HEK293 (cell line): Measurements from ENCODE around the gene MTFR1L.
A peak's percentile ranks its signal among the peaks of the same experiment; 100 is the strongest.

Source experiments
- BCL11B ChIP-seq: fragments of 450-650 bp; formaldehyde crosslinking; IDR thresholded peaks from 2 replicates; pipeline ENCODE4 v1.5.1; 2016; ENCODE audit warnings: low read depth, missing biosample characterization, missing genetic modification characterization
- GLIS1 ChIP-seq: fragments of 450-650 bp; formaldehyde crosslinking; IDR thresholded peaks from 2 replicates; pipeline ENCODE4 v1.5.1; 2016; ENCODE audit warnings: missing biosample characterization, missing genetic modification characterization
- GLIS2 ChIP-seq: fragments of 450-650 bp; formaldehyde crosslinking; IDR thresholded peaks from 2 replicates; pipeline ENCODE4 v1.5.1; 2016; ENCODE audit warnings: missing biosample characterization, missing genetic modification characterization
- RBAK ChIP-seq: fragments of 450-650 bp; formaldehyde crosslinking; IDR thresholded peaks from 2 replicates; pipeline ENCODE4 v1.5.1; 2016; ENCODE audit warnings: missing biosample characterization, missing genetic modification characterization
- SETDB1 ChIP-seq: IDR thresholded peaks from one replicate; pipeline ENCODE4 v1.6.1; 2017; ENCODE audit warnings: mild to moderate bottlenecking, low read length, moderate library complexity, mixed read lengths; ENCODE audit not compliant: insufficient read length
- TCF7L2 ChIP-seq: IDR thresholded peaks from 2 replicates; pipeline ENCODE4 v1.6.1; 2011; ENCODE audit warnings: low read depth, mild to moderate bottlenecking, inconsistent platforms, low read length, moderate library complexity, borderline replicate concordance
- ZBTB21 ChIP-seq: fragments of 450-650 bp; formaldehyde crosslinking; IDR thresholded peaks from 2 replicates; pipeline ENCODE4 v1.5.1; 2017; ENCODE audit warnings: missing biosample characterization, missing genetic modification characterization
- ZEB2 ChIP-seq: fragments of 450-650 bp; formaldehyde crosslinking; IDR thresholded peaks from 2 replicates; pipeline ENCODE4 v1.5.1; 2016; ENCODE audit warnings: missing biosample characterization, missing genetic modification characterization
- ZNF112 ChIP-seq: fragments of 450-650 bp; formaldehyde crosslinking; IDR thresholded peaks from 2 replicates; pipeline ENCODE4 v1.5.0; 2017; ENCODE audit warnings: missing biosample characterization, missing genetic modification characterization
- ZNF133 ChIP-seq: fragments of 450-650 bp; formaldehyde crosslinking; IDR thresholded peaks from 2 replicates; pipeline ENCODE4 v1.5.1; 2016; ENCODE audit warnings: missing biosample characterization, missing genetic modification characterization
- ZNF140 ChIP-seq: fragments of 450-650 bp; formaldehyde crosslinking; IDR thresholded peaks from 2 replicates; pipeline ENCODE4 v1.5.1; 2016; ENCODE audit warnings: missing biosample characterization, missing genetic modification characterization
- ZNF214 ChIP-seq: fragments of 450-650 bp; formaldehyde crosslinking; IDR thresholded peaks from 2 replicates; pipeline ENCODE4 v1.5.1; 2017; ENCODE audit warnings: missing biosample characterization, mild to moderate bottlenecking, missing genetic modification characterization, borderline replicate concordance
- ZNF23 ChIP-seq: fragments of 450-650 bp; formaldehyde crosslinking; IDR thresholded peaks from 2 replicates; pipeline ENCODE4 v1.5.1; 2016; ENCODE audit warnings: missing biosample characterization, missing genetic modification characterization, borderline replicate concordance
- ZNF266 ChIP-seq: fragments of 450-650 bp; formaldehyde crosslinking; IDR thresholded peaks from 2 replicates; pipeline ENCODE4 v1.5.1; 2016; ENCODE audit warnings: missing biosample characterization, missing genetic modification characterization, low read depth
- ZNF366 ChIP-seq: fragments of 450-650 bp; formaldehyde crosslinking; conservative IDR thresholded peaks from 2 replicates; pipeline ENCODE4 v1.5.1; 2016; ENCODE audit warnings: missing biosample characterization, missing genetic modification characterization
- ZNF37A ChIP-seq: fragments of 450-650 bp; IDR thresholded peaks from 2 replicates; pipeline ENCODE4 v1.5.1; 2018; ENCODE audit warnings: missing biosample characterization, missing genetic modification characterization
- ZNF394 ChIP-seq: fragments of 450-650 bp; formaldehyde crosslinking; IDR thresholded peaks from 2 replicates; pipeline ENCODE4 v1.5.1; 2016; ENCODE audit warnings: missing biosample characterization, missing genetic modification characterization, mild to moderate bottlenecking, moderate library complexity, borderline replicate concordance
- ZNF404 ChIP-seq: fragments of 450-650 bp; formaldehyde crosslinking; IDR thresholded peaks from 2 replicates; pipeline ENCODE4 v1.5.1; 2017; ENCODE audit warnings: missing biosample characterization, missing genetic modification characterization
- ZNF423 ChIP-seq: fragments of 450-650 bp; formaldehyde crosslinking; IDR thresholded peaks from 2 replicates; pipeline ENCODE4 v1.5.1; 2016; ENCODE audit warnings: missing biosample characterization, missing genetic modification characterization
- ZNF426 ChIP-seq: fragments of 450-650 bp; formaldehyde crosslinking; IDR thresholded peaks from 2 replicates; pipeline ENCODE4 v1.5.1; 2017; ENCODE audit warnings: missing biosample characterization, missing genetic modification characterization, mild to moderate bottlenecking, inconsistent platforms, moderate library complexity
- ZNF514 ChIP-seq: fragments of 450-650 bp; formaldehyde crosslinking; IDR thresholded peaks from 2 replicates; pipeline ENCODE4 v1.5.1; 2016; ENCODE audit warnings: missing biosample characterization, missing genetic modification characterization
- ZNF530 ChIP-seq: fragments of 450-650 bp; formaldehyde crosslinking; IDR thresholded peaks from 2 replicates; pipeline ENCODE4 v1.5.1; 2016; ENCODE audit warnings: low read depth, missing biosample characterization, missing genetic modification characterization
- ZNF585B ChIP-seq: fragments of 450-650 bp; formaldehyde crosslinking; IDR thresholded peaks from 2 replicates; pipeline ENCODE4 v1.5.1; 2016; ENCODE audit warnings: missing biosample characterization, missing genetic modification characterization
- ZNF626 ChIP-seq: fragments of 450-650 bp; sonication (Bioruptor Pico); formaldehyde crosslinking; IDR thresholded peaks from 2 replicates; pipeline ENCODE4 v1.5.1; 2018; ENCODE audit warnings: missing biosample characterization, missing genetic modification characterization, inconsistent platforms
- ZNF658 ChIP-seq: fragments of 450-650 bp; formaldehyde crosslinking; IDR thresholded peaks from 2 replicates; pipeline ENCODE4; 2016; ENCODE audit warnings: missing biosample characterization, missing genetic modification characterization
- ZNF664 ChIP-seq: fragments of 450-650 bp; formaldehyde crosslinking; IDR thresholded peaks from 2 replicates; pipeline ENCODE4 v1.5.1; 2016; ENCODE audit warnings: missing biosample characterization, missing genetic modification characterization
- ZNF701 ChIP-seq: fragments of 450-650 bp; formaldehyde crosslinking; IDR thresholded peaks from 2 replicates; pipeline ENCODE4 v1.5.1; 2016; ENCODE audit warnings: missing biosample characterization, missing genetic modification characterization
- ZNF747 ChIP-seq: fragments of 450-650 bp; formaldehyde crosslinking; IDR thresholded peaks from 2 replicates; pipeline ENCODE4 v1.5.1; 2016; ENCODE audit warnings: missing biosample characterization, missing genetic modification characterization
- ZSCAN23 ChIP-seq: fragments of 450-650 bp; formaldehyde crosslinking; IDR thresholded peaks from 2 replicates; pipeline ENCODE4 v1.5.1; 2016; ENCODE audit warnings: missing biosample characterization, missing genetic modification characterization
- ZXDB ChIP-seq: fragments of 450-650 bp; formaldehyde crosslinking; IDR thresholded peaks from 2 replicates; pipeline ENCODE4 v1.5.1; 2016; ENCODE audit warnings: missing biosample characterization, missing genetic modification characterization
- TF ChIP-seq, protein P1 (sequence below): fragments of 450-650 bp; formaldehyde crosslinking; IDR thresholded peaks from 2 replicates; pipeline ENCODE4 v1.5.1; 2017; ENCODE audit warnings: missing biosample characterization, missing genetic modification characterization
- TF ChIP-seq, protein P2 (sequence below): fragments of 450-650 bp; formaldehyde crosslinking; IDR thresholded peaks from 2 replicates; pipeline ENCODE4 v1.5.1; 2016; ENCODE audit warnings: missing biosample characterization, missing genetic modification characterization
- TF ChIP-seq, protein P3 (sequence below): fragments of 450-650 bp; formaldehyde crosslinking; IDR thresholded peaks from 2 replicates; pipeline ENCODE4 v1.5.1; 2016; ENCODE audit warnings: missing biosample characterization, missing genetic modification characterization
- TF ChIP-seq, protein P4 (sequence below): fragments of 450-650 bp; formaldehyde crosslinking; IDR thresholded peaks from 2 replicates; pipeline ENCODE4 v1.5.0; 2017; ENCODE audit warnings: missing biosample characterization, missing genetic modification characterization, borderline replicate concordance
- TF ChIP-seq, protein P5 (sequence below): fragments of 450-650 bp; formaldehyde crosslinking; IDR thresholded peaks from 2 replicates; pipeline ENCODE4 v1.5.1; 2016; ENCODE audit warnings: missing biosample characterization, missing genetic modification characterization

The MTFR1L gene

DNA sequence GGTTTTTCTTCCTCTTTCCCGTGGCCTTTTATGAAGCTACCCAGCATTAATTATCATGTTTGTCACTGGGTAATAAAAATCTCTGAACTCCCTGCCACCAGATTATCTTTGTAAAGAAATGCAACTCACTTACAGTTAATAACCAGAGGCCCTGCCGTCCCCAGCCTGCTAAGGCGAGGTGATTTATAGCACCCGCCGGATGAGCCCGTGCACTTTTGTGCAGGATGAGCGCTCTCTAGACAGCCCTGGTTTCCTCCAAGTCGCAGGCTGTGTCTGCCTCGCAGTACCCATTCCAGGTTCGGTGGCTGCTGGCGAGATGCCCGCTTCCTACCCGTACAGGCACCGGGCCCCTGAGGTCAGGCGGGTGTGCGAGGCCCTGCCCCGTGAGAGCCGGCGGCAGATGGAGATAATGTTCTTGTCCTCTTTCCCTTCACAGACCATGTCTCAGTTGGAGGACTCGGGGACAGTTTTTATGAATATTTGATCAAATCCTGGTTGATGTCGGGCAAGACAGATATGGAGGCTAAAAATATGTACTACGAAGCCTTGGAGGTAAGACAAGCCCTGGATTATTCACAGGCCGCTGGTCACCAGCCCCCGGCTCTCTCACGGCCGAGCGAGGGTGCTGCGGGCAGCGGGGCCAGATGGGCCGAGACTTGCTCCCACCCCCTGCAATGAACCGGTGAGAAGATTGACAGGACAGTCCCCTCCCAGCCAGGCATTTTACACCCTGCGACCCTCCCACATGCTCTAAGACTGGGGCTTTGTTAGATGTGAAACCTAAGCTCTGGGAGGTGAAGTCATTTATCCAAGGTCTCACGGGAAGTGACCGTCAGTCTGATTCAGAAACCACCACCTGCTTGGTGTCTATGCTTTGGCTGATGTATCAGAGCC, 48.3 kb upstream of the MTFR1L start (continued):
- TF ChIP-seq, protein P1, sequence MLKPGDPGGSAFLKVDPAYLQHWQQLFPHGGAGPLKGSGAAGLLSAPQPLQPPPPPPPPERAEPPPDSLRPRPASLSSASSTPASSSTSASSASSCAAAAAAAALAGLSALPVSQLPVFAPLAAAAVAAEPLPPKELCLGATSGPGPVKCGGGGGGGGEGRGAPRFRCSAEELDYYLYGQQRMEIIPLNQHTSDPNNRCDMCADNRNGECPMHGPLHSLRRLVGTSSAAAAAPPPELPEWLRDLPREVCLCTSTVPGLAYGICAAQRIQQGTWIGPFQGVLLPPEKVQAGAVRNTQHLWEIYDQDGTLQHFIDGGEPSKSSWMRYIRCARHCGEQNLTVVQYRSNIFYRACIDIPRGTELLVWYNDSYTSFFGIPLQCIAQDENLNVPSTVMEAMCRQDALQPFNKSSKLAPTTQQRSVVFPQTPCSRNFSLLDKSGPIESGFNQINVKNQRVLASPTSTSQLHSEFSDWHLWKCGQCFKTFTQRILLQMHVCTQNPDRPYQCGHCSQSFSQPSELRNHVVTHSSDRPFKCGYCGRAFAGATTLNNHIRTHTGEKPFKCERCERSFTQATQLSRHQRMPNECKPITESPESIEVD = peak; percentile 99
- TF ChIP-seq ZNF23 (no peak), ZNF37A (tag by site-specific recombination) (no peak), ZNF266 (tag by site-specific recombination) (no peak), RBAK (tag by site-specific recombination) (no peak), ZNF423 (tag by site-specific recombination) (0 out of 2 replicates have a peak, but pooled peaks have one; percentile 19), ZXDB (peak; percentile 92), ZNF214 (tag by site-specific recombination) (no peak), ZNF112 (tag by site-specific recombination) (no peak), ZNF366 (tag by site-specific recombination) (peak; percentile 78), ZNF530 (tag by site-specific recombination) (no peak), ZNF626 (tag by site-specific recombination) (no peak), ZNF404 (tag by site-specific recombination) (no peak), GLIS1 (tag by site-specific recombination) (peak; percentile 94), ZSCAN23 (tag by site-specific recombination) (no peak), ZNF140 (tag by site-specific recombination) (no peak), ZEB2 (peak; percentile 64), BCL11B (no peak), ZNF426 (tag by site-specific recombination) (no peak), ZNF514 (tag by site-specific recombination) (no peak), TCF7L2 (peak; percentile 72), ZNF133 (tag by site-specific recombination) (no peak), ZNF747 (no peak), ZNF585B (tag by site-specific recombination) (no peak), ZNF701 (tag by site-specific recombination) (no peak), SETDB1 (no peak), ZBTB21 (tag by site-specific recombination) (no peak), GLIS2 (tag by site-specific recombination) (peak; percentile 72), ZNF664 (tag by site-specific recombination) (no peak; the same call in 1 of the 2 replicates), ZNF658 (tag by site-specific recombination) (no peak), ZNF394 (tag by site-specific recombination) (no peak)
- TF ChIP-seq, protein P2, sequence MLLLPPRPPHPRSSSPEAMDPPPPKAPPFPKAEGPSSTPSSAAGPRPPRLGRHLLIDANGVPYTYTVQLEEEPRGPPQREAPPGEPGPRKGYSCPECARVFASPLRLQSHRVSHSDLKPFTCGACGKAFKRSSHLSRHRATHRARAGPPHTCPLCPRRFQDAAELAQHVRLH (tag by site-specific recombination) = 0 out of 2 replicates have a peak, but pooled peaks have one; percentile 42
- TF ChIP-seq, protein P3, sequence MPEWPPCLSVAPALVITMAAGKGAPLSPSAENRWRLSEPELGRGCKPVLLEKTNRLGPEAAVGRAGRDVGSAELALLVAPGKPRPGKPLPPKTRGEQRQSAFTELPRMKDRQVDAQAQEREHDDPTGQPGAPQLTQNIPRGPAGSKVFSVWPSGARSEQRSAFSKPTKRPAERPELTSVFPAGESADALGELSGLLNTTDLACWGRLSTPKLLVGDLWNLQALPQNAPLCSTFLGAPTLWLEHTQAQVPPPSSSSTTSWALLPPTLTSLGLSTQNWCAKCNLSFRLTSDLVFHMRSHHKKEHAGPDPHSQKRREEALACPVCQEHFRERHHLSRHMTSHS = 0 out of 2 replicates have a peak, but pooled peaks have one; percentile 29
- TF ChIP-seq, protein P4, sequence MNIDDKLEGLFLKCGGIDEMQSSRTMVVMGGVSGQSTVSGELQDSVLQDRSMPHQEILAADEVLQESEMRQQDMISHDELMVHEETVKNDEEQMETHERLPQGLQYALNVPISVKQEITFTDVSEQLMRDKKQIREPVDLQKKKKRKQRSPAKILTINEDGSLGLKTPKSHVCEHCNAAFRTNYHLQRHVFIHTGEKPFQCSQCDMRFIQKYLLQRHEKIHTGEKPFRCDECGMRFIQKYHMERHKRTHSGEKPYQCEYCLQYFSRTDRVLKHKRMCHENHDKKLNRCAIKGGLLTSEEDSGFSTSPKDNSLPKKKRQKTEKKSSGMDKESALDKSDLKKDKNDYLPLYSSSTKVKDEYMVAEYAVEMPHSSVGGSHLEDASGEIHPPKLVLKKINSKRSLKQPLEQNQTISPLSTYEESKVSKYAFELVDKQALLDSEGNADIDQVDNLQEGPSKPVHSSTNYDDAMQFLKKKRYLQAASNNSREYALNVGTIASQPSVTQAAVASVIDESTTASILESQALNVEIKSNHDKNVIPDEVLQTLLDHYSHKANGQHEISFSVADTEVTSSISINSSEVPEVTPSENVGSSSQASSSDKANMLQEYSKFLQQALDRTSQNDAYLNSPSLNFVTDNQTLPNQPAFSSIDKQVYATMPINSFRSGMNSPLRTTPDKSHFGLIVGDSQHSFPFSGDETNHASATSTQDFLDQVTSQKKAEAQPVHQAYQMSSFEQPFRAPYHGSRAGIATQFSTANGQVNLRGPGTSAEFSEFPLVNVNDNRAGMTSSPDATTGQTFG = no peak
- TF ChIP-seq, protein P5, sequence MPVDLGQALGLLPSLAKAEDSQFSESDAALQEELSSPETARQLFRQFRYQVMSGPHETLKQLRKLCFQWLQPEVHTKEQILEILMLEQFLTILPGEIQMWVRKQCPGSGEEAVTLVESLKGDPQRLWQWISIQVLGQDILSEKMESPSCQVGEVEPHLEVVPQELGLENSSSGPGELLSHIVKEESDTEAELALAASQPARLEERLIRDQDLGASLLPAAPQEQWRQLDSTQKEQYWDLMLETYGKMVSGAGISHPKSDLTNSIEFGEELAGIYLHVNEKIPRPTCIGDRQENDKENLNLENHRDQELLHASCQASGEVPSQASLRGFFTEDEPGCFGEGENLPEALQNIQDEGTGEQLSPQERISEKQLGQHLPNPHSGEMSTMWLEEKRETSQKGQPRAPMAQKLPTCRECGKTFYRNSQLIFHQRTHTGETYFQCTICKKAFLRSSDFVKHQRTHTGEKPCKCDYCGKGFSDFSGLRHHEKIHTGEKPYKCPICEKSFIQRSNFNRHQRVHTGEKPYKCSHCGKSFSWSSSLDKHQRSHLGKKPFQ (tag by site-specific recombination) = no peak
